Stomach (tissue), 9 donors: ENCODE measurements around the gene LRRN1. TPM values are rescaled to one million over a fixed set of nuclear protein-coding genes. Genes with fewer than 3 reads are reported as not detected.

Experiments used
- DNase-seq, 2 donors: peaks; one replicate each; pipeline versions ENCODE4 v3.0.0 to v3.0.0-alpha.2; 2013 to 2019
- H3K27ac ChIP-seq, 5 donors: fragments of 200-600 bp in 4 of 5; sonication (generic) in 4 of 5; one replicate each; pipeline ENCODE4 v1.5.1; 2013 to 2019; ENCODE audit warnings: mild to moderate bottlenecking in 1 of 5, moderate library complexity in 1 of 5
- H3K27me3 ChIP-seq, 3 donors: fragments of 200-600 bp; sonication (generic); one replicate each; pipeline ENCODE4 v1.5.1; 2017 to 2019; ENCODE audit warnings: mixed run types in 1 of 3
- H3K36me3 ChIP-seq, 4 donors: fragments of 200-600 bp; sonication (generic); 1 replicate in 3 of 4; 2 replicates in 1 of 4; pipeline ENCODE4 v1.5.1; 2016 to 2019
- H3K4me1 ChIP-seq, 4 donors: fragments of 200-600 bp; sonication (generic); one replicate each; pipeline ENCODE4 v1.5.1; 2016 to 2019
- H3K4me3 ChIP-seq, 4 donors: fragments of 200-600 bp; sonication (generic) in 3 of 4; one replicate each; pipeline ENCODE4 v1.5.1; 2016 to 2019; ENCODE audit warnings: mild to moderate bottlenecking in 1 of 4
- H3K9me3 ChIP-seq, 4 donors: fragments of 200-600 bp; sonication (generic); one replicate each; pipeline ENCODE4 v1.5.1; 2016 to 2019
- EP300 ChIP-seq: sonication (generic); formaldehyde crosslinking; IDR thresholded peaks from one replicate; pipeline ENCODE4 v1.6.1; 2017; ENCODE audit warnings: antibody characterized with exemption
- POLR2A ChIP-seq, 4 donors: fragments of 450-650 bp; IDR thresholded peaks; one replicate each; pipeline ENCODE4 v1.6.1; 2016; ENCODE audit warnings: antibody characterized with exemption in 4 of 4, control low read depth in 2 of 4, mild to moderate bottlenecking in 1 of 4, moderate library complexity in 1 of 4
- POLR2AphosphoS5 ChIP-seq, 3 donors: sonication (generic); formaldehyde crosslinking; IDR thresholded peaks; one replicate each; pipeline ENCODE4 v1.6.1; 2016; ENCODE audit warnings: antibody characterized with exemption in 3 of 3
- WGBS, 5 donors: extraction: QIAGEN DNeasy Blood & Tissue Kit in 3 of 5; methylation state at CpG; one replicate each; pipeline versions ENCODE4 v1.1.5 to v1.1.7; 2013 to 2018; 5-methylcytosine and 5-hydroxymethylcytosine counted together
- intact Hi-C: fragments of 100-400 bp; cut with DNase I; formaldehyde crosslinking; loops from one replicate; pipeline ENCODE4 v1.15.1; 2023; ENCODE audit warnings: low total_unique reads
- polyA plus RNA-seq, 3 donors: library from polyadenylated mRNA; stranded (reverse); fragments of 200-250 nt; gene quantifications; one replicate each; pipeline ENCODE4 v1.2.3, GENCODE V29; 2013
- total RNA-seq, 5 donors: library from RNA; depleted of rRNA; stranded (reverse); fragments of >200 nt; gene quantifications; one replicate each; pipeline versions ENCODE4 v1.1.0 to v1.2.3, GENCODE V29; 2014 to 2016
- TF ChIP-seq, protein P1 (sequence below), 7 experiments: fragments of 450-650 bp in 4 of 7; fragments of 200-600 bp in 3 of 7; sonication (generic) in 3 of 7; IDR thresholded peaks; one replicate each; pipeline ENCODE4 v1.5.1; 2016 to 2019; ENCODE audit warnings: antibody characterized with exemption in 7 of 7, control low read depth in 2 of 7, mild to moderate bottlenecking in 1 of 7
- donor health status: healthy with polysubstance abuse.
- donor health status: Bipolar disorder and iron deficiency.
- donor health status: healthy.

LRRN1 gene
- total and polyA plus RNA-seq, 8 donors = 0.15 to 9.3 (median 2.5) TPM; not detected in 2

DNA sequence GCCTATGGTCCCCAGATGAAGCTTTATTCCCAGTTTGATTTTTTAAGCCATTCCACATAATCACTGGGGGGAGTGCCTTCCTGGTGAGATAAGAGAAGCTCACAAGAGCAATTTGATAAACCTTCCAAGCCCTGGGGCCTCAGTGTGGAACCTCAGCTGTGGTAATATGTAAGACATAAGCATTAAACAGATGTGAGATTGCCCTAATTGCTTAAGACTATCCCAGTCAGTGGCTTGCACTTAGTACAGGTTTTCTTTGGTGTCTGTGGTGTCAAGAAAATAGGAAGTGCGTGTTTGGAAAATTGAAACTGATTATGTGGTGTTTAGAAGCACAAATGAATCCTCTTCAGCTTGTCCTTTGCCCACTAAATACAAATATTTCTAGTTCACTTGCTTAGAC is 54.3 kb downstream of the LRRN1 start:
- intact Hi-C loops = no loop called here
- WGBS, 5 donors = 70 to 85% (median 80%) methylated on average over 1 of the region's 1 CpG
- Histone ChIP-seq H3K4me3 (no peak overlapping the region), H3K36me3 (no peaks in the 10 kb centered on the region), H3K9me3 (no peaks in the 10 kb centered on the region), H3K27me3 (no peaks in the 10 kb centered on the region), H3K27ac (no peak overlapping the region), H3K4me1 (no peaks in the 10 kb centered on the region)
- TF ChIP-seq, protein P1, sequence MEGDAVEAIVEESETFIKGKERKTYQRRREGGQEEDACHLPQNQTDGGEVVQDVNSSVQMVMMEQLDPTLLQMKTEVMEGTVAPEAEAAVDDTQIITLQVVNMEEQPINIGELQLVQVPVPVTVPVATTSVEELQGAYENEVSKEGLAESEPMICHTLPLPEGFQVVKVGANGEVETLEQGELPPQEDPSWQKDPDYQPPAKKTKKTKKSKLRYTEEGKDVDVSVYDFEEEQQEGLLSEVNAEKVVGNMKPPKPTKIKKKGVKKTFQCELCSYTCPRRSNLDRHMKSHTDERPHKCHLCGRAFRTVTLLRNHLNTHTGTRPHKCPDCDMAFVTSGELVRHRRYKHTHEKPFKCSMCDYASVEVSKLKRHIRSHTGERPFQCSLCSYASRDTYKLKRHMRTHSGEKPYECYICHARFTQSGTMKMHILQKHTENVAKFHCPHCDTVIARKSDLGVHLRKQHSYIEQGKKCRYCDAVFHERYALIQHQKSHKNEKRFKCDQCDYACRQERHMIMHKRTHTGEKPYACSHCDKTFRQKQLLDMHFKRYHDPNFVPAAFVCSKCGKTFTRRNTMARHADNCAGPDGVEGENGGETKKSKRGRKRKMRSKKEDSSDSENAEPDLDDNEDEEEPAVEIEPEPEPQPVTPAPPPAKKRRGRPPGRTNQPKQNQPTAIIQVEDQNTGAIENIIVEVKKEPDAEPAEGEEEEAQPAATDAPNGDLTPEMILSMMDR (IDR thresholded peaks at IDR 0.05) = no peak
- TF ChIP-seq POLR2AphosphoS5 (IDR thresholded peaks at IDR 0.05) (no peak), POLR2A (IDR thresholded peaks at IDR 0.05) (no peak), EP300 (no peak)
- DNase-seq = no peak

DNA sequence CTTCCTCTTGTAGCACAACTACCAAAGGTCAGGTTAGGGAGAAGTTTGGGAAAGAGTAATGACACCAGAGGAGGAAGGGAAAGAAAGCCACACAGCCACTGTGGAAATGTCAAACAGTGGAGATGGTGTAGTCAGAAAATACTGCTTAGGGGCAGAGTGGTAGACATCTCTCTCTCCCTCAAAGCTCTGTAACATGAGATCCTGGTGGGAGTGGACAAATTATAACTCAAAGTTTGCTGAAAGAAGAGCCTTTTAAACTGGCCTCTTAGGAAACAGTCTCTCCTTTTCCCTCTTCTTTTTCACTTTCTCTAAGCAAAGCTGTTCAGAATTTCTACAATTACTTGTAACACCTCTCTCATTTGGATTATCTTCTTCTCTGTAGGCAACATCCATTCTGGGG is 55.8 kb downstream of the LRRN1 start:
- H3K27ac ChIP-seq = no peak overlapping the region

DNA sequence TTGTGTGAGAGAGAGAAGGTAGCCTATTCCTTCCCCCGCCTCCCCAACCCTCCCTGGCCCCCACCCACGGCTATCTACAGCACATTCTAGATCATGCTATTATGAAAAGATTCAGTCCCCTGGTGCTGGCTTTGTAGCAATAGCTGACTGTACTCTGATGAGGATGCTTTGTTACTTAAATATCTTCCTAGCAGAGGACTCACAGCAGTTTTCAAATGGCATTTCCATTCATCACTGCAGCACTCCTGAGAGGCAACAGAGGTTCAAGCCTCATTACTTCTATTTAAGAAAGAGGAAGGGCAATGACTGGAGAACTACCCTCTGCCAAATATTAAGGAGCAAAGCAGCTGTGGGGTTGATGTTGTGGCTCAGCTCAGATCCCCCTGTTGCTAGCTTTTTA is 61.0 kb downstream of the LRRN1 start:
- no peak overlapping the region for H3K27ac ChIP-seq
- H3K36me3 ChIP-seq = no peaks in the 10 kb centered on the region
- TF ChIP-seq EP300 = no peak
- TF ChIP-seq, protein P1 (IDR thresholded peaks at IDR 0.05) = no peak
- TF ChIP-seq POLR2A (IDR thresholded peaks at IDR 0.05) = no peak
- TF ChIP-seq POLR2AphosphoS5 (IDR thresholded peaks at IDR 0.05) = no peak
- WGBS, 5 donors = 58 to 68% (median 62%) methylated on average over 2 of the region's 2 CpGs
- intact Hi-C loops = no loop called here
- peaks cover 0 to 6% (median 0%) of the 10 kb centered on the region in 4 donors for H3K9me3 ChIP-seq
- no peaks in the 10 kb centered on the region for H3K4me1 ChIP-seq
- DNase-seq = no peak
- H3K4me3 ChIP-seq = no peak overlapping the region
- H3K27me3 ChIP-seq = no peaks in the 10 kb centered on the region

More for the DNA sequence above, 55.8 kb downstream of the LRRN1 start:
- intact Hi-C loops = no loop called here
- H3K4me1 ChIP-seq = no peaks in the 10 kb centered on the region
- no peak for TF ChIP-seq POLR2A (IDR thresholded peaks at IDR 0.05)
- TF ChIP-seq EP300 = no peak
- H3K36me3 ChIP-seq = no peaks in the 10 kb centered on the region
- DNase-seq = no peak
- H3K9me3 ChIP-seq = no peaks in the 10 kb centered on the region
- H3K27me3 ChIP-seq = no peaks in the 10 kb centered on the region
- no peak overlapping the region for H3K4me3 ChIP-seq

DNA sequence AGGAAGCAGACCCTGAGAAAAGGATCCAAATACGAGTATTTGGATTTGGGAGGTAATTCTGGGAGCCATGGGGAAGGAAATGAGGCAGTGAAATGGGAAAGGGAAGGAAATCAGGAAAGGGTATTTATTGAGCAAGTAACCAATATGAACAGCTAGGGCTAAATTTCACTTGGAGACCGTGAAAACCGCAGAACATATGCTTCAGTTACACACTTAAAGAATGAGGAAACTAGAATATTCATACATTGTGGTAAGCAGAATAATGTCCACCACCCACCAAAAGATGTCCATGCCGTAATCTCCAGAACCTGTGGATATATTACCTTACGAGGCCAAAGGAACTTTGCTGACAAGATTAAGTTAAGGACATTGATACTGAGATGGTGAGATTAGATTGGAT is 63.3 kb downstream of the LRRN1 start:
- intact Hi-C loops = no loop called here
- no peak for DNase-seq
- H3K4me1 ChIP-seq = no peaks in the 10 kb centered on the region
- H3K27me3 ChIP-seq = no peaks in the 10 kb centered on the region
- H3K36me3 ChIP-seq = no peaks in the 10 kb centered on the region
- TF ChIP-seq, protein P1 (IDR thresholded peaks at IDR 0.05) = no peak
- TF ChIP-seq POLR2A (IDR thresholded peaks at IDR 0.05) = no peak
- no peak for TF ChIP-seq EP300
- no peak for TF ChIP-seq POLR2AphosphoS5 (IDR thresholded peaks at IDR 0.05)
- 86 to 95% (median 91%) methylated on average over 5 of the region's 5 CpGs for WGBS, 5 donors
- peaks cover 0 to 6% (median 0%) of the 10 kb centered on the region in 4 donors for H3K9me3 ChIP-seq
- no peak overlapping the region for H3K4me3 ChIP-seq
- no peak overlapping the region for H3K27ac ChIP-seq

DNA sequence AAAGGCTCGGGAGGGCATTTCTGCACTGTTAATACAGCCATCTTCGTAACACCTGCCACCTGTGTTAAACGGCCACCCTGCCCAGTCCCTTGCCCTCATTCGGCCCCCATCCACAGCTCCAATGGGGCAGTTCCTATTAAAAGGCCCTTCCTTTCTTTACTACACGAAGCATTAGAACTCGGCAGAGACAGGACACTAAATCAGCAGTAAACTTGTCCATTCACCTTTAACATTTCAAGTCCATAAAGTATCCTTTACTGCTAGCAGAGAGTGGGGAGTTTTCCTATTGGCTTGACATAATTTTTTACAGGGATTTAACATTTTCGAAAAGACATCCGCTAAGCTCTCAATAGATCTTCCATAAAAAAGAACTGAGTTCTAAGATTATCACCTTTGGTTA is 76.3 kb downstream of the LRRN1 start:
- no peaks in the 10 kb centered on the region for H3K9me3 ChIP-seq
- H3K27me3 ChIP-seq = no peaks in the 10 kb centered on the region
- WGBS, 5 donors = 77 to 81% (median 80%) methylated on average over 8 of the region's 8 CpGs
- TF ChIP-seq POLR2AphosphoS5 (IDR thresholded peaks at IDR 0.05) = no peak
- TF ChIP-seq, protein P1 (IDR thresholded peaks at IDR 0.05) = no peak
- no peak for TF ChIP-seq POLR2A (IDR thresholded peaks at IDR 0.05)
- no peak for TF ChIP-seq EP300
- no peak for DNase-seq
- H3K4me3 ChIP-seq = no peak overlapping the region
- intact Hi-C loops = no loop called here
- no peak overlapping the region for H3K27ac ChIP-seq
- no peaks in the 10 kb centered on the region for H3K4me1 ChIP-seq
- H3K36me3 ChIP-seq = peaks cover 0 to 4% (median 0%) of the 10 kb centered on the region in 4 donors
